ENCODE data around the gene NCOR2. TPM values are rescaled to one million over a fixed set of nuclear protein-coding genes. Genes with fewer than 3 reads are reported as not detected.

NCOR2 gene
- total RNA-seq, 1 donor from 2014 or later: 20.3 TPM

DNA sequence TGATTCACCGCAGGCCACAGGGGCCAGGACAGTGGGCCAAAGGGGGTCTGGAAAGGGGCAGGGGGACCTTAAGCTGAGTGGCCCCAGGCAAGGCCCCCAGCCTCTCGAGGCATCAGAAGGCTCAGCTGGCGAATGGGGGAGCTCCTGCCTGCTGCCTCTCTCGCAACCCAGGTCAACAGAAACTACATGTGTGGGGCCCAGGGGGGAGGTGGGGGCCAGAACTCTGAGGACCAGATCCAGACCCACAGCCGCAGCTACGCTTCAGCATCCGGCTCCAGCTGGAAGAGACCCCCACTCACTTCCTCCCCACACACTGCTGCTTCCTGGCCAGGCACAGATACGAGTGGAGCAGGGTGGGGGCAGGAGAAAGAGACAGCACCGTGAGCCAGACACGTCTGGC, 46.5 kb downstream of the NCOR2 start:
- FAIRE-seq (no peak), DNase-seq (ENCODE audit: low read depth) (no peak)
- no peaks in the 10 kb centered on the region for H3K27me3 ChIP-seq (ENCODE audit: control insufficient read depth, insufficient read depth, low read length)
- no peaks in the 10 kb centered on the region for H3K36me3 ChIP-seq (ENCODE audit: control insufficient read depth, insufficient read depth, low read length)
- no peak overlapping the region for H3K4me3 ChIP-seq (ENCODE audit: low read depth, low read length)
- TF ChIP-seq, protein P1, sequence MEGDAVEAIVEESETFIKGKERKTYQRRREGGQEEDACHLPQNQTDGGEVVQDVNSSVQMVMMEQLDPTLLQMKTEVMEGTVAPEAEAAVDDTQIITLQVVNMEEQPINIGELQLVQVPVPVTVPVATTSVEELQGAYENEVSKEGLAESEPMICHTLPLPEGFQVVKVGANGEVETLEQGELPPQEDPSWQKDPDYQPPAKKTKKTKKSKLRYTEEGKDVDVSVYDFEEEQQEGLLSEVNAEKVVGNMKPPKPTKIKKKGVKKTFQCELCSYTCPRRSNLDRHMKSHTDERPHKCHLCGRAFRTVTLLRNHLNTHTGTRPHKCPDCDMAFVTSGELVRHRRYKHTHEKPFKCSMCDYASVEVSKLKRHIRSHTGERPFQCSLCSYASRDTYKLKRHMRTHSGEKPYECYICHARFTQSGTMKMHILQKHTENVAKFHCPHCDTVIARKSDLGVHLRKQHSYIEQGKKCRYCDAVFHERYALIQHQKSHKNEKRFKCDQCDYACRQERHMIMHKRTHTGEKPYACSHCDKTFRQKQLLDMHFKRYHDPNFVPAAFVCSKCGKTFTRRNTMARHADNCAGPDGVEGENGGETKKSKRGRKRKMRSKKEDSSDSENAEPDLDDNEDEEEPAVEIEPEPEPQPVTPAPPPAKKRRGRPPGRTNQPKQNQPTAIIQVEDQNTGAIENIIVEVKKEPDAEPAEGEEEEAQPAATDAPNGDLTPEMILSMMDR (IDR thresholded peaks at IDR 0.05; ENCODE audit: insufficient read depth, low read length, severe bottlenecking): no peak

DNA sequence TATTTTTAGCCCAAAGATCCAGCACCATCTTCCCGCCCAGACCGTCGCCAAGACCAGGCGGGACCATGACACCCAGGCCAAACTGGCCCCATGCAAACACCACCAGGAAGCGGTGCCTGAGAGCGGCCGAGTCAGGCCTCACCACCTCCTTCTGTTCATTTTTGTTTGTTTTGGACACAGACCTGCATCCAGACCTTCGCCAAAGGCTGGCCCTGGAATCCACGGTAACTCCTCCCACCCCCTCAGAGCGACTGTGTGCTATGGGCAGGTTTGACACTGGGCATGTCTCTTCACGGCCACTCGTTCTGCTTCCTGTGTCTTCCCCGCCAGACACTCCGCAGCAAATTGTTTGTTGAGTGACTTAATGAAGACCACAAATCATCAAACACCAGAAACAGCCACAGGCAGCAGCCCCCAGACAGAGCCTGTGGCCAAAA, 47.1 kb downstream of the NCOR2 start:
- FAIRE-seq (no peak), DNase-seq (ENCODE audit: low read depth) (peak; percentile 82)
- Histone ChIP-seq H3K4me3 (ENCODE audit: low read depth, low read length) (no peak overlapping the region), H3K27me3 (ENCODE audit: control insufficient read depth, insufficient read depth, low read length) (no peaks in the 10 kb centered on the region), H3K36me3 (ENCODE audit: control insufficient read depth, insufficient read depth, low read length) (no peaks in the 10 kb centered on the region)
- TF ChIP-seq, protein P1 (IDR thresholded peaks at IDR 0.05; ENCODE audit: insufficient read depth, low read length, severe bottlenecking): no peak

DNA sequence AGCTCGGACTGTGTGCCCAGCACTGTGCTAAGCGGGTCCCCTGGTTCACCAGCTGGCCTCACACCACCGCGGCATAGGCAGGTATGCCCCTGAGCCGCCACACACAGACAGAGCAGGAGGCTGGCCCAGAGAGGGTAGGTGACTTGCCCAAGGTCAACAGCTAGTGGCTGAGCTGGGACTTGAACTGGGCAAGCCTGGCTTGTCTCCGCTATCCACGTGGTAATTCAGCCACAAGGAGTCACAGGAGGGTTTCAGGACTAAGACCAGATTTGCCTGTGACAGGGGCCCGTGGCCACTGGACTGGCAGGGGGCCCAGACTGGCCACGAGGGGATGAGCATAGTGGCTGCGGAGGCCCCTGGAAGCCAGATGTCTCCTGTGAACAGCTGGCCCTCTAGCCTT, 47.7 kb downstream of the NCOR2 start:
- TF ChIP-seq, protein P1 (IDR thresholded peaks at IDR 0.05; ENCODE audit: insufficient read depth, low read length, severe bottlenecking): no peak
- Histone ChIP-seq H3K27me3 (ENCODE audit: control insufficient read depth, insufficient read depth, low read length) (no peaks in the 10 kb centered on the region), H3K36me3 (ENCODE audit: control insufficient read depth, insufficient read depth, low read length) (no peaks in the 10 kb centered on the region), H3K4me3 (ENCODE audit: low read depth, low read length) (no peak overlapping the region)
- FAIRE-seq: no peak
- DNase-seq (ENCODE audit: low read depth): no peak

DNA sequence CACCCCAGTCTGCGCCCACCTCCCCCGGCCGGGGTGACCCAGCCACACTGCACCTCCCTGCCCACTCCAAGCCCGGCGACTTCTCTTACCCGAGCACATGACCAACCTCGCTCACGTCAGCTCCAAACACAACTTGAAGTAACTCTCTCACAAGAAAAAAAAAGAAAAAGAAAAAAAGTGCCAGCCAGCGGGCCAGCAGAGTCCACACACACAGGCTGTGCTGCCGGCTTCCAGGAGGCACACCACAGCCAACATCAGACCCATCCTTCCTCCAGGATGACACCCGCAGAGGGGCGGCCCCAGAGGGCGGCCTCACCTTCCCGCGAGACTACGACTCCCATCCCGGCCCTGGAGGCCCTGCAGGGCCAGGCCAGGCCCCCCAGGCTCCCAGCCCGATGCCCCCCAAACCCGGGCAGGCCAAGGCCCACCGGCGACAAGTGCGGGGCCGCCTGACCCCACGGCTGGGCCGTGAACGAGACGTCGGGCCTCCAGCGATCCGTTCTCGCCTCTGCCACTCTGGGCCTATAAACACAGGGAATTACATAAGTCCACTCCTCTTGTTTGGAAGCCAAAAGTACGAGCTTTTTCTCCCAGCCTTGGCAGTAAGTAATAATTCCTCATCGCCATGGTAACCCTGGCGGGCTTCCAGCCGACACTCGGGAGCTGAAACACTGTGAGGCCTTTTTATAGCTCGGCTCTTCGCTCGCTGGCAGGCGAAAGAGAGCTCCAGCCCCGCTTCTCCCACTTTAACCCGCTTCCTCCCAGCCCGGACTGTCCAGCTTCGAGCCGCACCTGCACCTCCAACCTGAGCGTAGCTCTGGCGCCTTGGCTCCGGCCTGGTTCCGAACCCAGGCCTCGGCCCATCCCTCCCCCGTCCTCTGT, 49.1 kb downstream of the NCOR2 start:
- peaks cover 2% of the 10 kb centered on the region for H3K36me3 ChIP-seq (ENCODE audit: control insufficient read depth, insufficient read depth, low read length)
- FAIRE-seq (peak; percentile 72), DNase-seq (ENCODE audit: low read depth) (peak; percentile 97)
- H3K4me3 ChIP-seq (ENCODE audit: low read depth, low read length): peak overlapping the region; percentile 58
- TF ChIP-seq, protein P1 (IDR thresholded peaks at IDR 0.05; ENCODE audit: insufficient read depth, low read length, severe bottlenecking): no peak
- H3K27me3 ChIP-seq (ENCODE audit: control insufficient read depth, insufficient read depth, low read length): no peaks in the 10 kb centered on the region

All from bronchial epithelial cell (primary cell).